ENCODE data around the gene RPL14.
"Not testable (repeated sequence)": the region's sequence is repeated elsewhere in the genome, so short reads cannot be mapped to it uniquely, and the experiment has no call there.

RPL14 gene

DNA sequence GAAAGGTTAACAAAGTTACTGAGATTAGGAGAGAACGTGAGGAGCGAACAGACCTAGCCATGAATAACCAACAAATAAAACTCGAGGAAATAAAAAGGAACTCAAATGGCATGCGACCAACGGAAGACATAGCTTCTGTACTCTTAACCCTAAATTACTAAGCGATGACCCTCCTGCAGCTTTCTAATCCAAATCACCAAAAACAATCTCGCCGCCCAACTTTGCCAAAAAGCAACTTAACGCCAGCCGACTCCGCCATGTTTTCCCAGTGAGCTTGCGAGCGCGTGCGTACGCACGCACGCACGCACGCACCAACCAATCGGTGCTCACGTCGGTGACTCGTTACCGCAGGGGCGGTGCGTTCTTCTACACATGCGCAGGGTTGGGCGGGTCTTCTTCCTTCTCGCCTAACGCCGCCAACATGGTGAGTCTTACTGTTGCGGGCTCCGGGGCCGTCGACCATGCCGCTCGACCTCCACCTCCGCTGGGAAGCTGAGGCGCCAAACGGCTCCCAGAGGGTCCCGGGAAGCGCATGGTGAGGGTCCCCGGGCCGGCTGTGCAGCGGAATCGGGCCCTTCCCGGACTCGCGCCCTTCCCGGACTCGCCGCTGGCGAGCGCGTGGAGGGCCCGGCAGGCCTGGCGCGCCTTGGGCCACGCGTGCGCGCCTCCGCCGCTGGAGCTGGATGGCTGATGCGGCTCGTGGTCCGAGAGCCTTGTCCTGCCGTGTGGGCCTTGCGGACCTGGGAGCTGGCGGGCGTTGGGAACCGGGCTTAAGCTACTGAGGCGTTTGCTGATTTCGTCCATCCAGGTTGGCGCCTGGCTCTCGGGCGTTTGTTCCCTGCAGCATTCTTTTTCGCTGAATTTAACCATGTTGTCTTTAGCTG lies at the start of gene RPL14:
RPL14 (plus strand) TSS at position 400 of the 884 bp plus-strand sequence; CDS start at position 533, 133 bp downstream.
- DNase-seq (ENCODE audit: low read depth) = peak; percentile 92

DNA sequence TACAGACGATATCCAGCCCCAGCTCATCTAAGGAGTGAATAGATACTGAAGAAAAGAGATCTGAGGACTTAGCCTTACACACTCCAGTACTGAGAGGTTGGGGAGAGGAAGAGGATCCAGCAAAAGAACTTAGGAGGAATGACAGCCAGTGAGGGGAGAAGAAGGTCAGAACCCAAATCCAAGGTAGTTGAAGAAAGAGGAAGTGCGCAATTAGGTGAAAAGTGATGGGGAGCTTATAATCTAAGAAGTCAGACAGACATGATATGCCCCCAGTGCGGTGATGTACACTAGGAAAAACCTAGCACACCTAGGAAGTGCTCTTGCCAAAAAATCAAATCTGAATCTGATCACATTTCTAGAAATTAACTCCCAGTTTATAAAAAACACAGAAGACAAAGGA lies 49.5 kb upstream of the RPL14 start:
- no peak for DNase-seq (ENCODE audit: low read depth)

DNA sequence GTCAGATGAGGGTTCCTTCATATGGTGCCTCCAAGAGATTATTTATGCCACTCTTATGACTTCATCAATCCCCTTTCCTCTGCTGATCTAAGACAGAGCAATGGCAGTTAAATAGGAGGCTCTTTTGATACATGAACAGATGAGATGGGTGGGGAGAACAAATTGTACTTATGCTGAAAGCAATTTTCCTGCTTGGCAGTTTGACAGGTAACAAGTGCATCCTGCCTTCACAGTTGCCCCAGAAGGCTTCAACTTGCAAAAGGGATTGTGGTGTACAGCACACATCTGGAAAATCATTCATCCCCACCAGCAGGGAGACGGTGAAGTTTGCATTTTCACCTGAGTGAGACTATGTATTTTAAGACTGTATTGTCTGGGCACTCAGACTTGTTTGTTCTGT lies 42.9 kb upstream of the RPL14 start:
- no peak for DNase-seq (ENCODE audit: low read depth)

DNA sequence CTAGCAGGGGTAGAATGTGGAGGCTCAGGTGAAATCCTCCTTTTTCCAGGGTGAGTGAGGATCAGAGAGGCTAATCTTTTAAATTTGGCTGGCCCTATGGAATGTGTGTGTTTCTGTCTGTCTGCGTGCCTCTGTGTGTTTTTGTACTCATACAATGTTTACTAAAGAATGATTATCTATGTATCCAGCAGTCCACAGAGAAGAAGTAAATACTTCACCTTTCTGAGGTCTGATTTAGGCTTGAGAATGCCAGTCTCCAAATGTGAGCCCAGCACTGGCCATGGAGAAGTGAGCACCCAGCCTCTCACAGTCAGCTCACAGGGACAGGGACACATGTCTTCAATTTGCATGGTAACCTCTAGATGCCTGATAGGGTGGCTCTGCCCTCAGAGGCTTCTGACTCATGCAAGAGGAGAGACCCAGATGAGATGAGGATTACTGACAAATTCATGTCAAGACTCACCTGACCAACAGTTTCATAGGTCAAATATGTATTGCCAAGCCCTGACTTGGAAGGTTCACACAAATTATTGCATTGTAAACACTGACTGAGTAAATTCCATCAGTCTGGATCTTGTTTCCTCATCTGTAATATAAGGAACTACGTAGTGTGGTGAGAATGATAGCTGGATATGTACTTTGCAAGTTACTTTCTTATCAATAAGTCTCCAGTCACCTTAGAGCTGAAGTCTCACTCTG lies 39.1 kb upstream of the RPL14 start:
- no peak for DNase-seq (ENCODE audit: low read depth)

DNA sequence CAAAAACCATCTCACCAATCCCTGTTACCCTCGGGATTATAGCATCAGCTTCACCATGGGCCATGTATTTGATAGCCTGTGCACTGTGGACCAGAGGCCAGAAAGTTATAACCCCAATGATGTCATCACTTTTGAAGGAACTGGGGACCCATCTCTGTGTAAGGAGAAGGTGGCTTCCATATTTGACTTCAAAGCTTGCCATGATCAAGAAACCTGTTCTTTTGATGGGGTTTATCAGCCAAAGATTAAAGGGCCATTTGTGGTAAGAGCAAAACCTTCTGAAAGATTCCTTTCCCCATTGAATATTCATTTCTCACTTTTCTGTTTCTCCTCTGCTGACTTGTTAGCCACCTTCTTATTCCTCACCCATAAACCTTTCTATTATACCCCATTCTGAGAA lies 34.3 kb upstream of the RPL14 start:
- DNase-seq (ENCODE audit: low read depth) = no peak

DNA sequence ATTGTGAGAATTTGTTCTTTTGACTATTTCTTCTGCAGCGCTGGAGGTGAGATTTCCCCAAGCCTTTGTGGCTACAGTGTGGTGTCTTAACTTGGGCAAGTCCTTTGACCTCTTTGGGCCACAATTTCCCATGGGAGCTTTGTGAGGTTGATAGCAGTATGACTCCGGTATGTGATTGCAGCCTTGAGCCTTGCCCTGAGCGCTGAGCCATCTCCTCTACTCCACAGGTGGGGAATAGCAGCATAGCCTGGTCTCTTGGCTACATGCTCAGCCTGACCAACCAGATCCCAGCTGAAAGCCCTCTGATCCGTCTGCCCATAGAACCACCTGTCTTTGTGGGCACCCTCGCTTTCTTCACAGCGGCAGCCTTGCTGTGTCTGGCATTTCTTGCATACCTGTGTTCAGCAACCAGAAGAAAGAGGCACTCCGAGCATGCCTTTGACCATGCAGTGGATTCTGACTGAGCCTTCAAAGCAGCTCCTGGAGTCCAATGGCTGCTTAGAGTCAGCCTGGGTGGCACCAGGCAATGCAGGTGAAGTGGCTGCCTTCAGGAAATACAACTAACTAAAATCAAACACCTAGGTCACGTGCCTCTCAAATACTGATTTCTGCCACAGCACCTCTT lies 30.0 kb upstream of the RPL14 start:
- no peak for DNase-seq (ENCODE audit: low read depth)

DNA sequence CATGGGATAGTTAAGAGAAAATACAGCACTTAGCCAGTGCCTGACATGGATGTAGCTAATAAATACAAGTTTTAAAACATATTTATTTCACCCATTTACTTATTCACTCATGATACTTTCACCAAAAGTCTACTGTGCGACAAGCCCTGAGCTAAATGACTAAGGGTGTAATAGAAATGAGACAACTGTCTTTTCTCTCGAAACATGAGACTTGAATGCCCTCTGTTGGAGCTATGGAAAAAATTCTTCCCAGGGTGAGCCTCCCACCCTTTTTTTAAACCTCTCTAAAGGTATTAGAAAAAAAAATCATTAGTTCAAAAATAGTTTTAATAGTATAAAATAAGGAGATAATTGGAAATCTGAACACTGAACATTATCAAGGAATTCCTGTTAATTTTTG lies 24.3 kb upstream of the RPL14 start:
- DNase-seq (ENCODE audit: low read depth) = no peak

DNA sequence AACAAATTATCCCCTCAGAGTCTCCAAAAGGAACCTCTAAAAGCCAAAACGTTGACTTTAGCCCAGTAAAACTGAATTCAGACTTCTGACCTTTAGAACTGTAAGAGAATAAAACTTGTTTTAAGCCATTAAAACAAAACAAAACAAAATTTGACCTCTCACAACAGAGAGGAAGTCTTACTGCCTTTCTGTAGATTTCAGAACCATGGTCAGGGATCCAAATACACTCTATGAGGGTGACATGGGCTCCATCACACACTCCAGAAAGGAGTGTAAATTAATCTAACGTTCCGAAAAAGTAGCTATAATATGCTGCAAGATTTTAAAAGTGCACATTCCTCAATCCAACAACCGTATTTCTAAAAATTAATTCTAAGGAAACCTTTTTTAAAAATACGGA lies 19.2 kb upstream of the RPL14 start:
- no peak for DNase-seq (ENCODE audit: low read depth)

DNA sequence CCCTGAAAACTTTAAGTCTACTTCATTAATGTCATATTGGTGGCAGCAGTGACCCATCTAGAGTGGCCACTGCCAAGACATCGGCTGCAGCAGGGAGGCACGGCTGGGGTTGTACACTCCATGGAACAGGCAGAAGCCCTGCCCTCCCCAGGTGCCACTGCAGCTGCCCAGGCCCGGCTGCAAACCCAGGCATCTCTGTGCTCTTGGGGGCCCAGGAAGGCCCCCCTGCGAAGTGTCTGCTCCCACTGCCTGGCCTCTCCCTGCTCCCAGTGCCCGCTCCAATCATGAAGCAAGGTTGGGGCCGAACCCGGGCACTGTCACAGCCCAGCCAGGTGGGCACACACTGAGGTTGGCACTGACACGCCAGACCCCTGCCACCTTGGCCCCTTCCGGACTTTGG lies 12.1 kb upstream of the RPL14 start:
- DNase-seq (ENCODE audit: low read depth) = no peak

DNA sequence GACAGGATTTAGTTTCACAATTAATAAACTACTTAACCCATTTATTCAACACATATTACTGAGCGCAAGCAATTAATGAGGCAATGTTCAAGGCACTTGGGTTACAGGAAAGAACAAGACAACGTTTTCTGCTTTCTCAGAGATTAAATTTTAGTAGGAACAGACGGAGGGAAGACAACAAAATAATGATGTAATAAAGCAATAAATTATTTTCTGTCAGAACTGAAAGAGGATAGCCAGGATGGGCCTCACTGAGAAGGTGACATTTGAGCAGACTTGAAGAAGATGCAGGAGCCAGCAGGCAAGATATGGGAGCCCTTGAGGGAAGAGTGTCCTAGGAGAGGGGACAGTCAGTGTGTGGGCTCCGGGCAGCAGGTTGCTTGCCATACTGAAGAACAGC lies 11.3 kb upstream of the RPL14 start:
- DNase-seq (ENCODE audit: low read depth) = no peak

DNA sequence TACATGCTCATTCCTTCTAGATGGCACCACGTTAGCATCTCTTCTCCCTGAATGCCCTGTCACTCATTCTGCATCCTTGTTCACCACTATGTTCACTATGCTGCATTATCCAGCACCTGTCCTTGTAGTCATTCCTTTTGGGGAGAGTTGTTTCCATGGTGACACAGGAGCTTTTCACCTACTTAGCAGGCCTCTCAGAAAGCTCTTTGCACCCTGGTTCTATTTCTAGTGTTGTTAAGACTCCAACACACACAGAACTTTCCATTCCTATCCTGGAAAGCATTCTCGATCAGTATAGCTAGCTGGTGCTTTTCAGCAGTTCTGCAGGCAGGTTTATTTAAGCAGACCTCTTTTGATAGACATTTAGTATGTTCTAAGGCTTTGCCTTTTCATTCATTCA lies 6.7 kb upstream of the RPL14 start:
- no peak for DNase-seq (ENCODE audit: low read depth)

DNA sequence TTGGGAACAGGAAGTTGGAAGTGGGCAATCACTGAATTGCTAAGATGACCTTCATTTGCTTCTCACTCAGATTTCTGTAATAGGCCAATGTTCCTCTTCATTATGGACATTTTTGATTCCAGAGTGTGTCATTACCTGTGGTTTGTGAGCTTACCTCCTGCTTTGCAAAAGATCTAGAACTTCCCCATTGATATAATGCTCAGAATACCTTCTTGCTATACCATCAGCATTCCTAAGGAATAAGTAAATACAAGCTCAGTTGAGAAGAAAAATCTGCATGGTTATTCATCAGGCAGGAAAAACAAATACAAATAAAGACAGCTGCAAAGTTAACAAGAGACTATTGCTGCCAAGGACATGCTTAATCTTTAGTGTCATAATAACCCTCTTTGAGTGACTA lies 5.6 kb upstream of the RPL14 start:
- DNase-seq (ENCODE audit: low read depth) = no peak

DNA sequence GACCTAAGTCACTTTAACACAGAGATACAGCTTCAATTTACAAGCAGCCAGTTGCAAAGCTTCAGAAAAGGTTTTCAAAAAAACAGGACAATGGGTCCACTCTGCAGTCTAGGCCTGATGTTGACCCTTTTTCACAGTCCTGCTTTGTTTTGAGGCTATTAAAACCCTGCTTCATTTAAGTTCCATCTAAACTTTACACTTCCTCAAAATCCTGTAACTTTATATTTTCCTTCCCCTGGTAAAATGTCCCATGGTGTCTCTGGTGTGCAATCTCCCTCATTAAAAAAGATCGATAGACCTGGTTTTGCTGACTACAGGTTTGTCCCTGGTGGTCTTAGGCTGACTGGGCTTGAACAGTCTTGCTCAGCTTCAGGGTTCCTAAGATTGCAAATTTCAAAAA lies 5.1 kb upstream of the RPL14 start:
- DNase-seq (ENCODE audit: low read depth) = no peak

DNA sequence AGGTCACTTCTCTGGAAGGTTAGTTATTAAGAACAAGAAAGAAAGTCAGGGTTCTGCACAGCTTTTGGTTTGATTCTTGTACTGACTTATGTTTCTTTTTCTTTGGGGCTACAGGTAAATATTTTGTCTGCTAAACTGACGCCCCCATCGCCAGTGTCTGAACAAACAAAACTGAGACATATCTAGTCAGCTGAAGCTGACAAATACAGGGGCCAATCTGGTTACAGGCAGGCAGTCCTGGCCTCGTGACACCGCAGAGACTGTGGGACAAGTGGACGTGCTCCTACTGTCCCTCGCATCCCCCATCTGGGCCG lies 4.6 kb upstream of the RPL14 start:
- DNase-seq (ENCODE audit: low read depth) = no peak

DNA sequence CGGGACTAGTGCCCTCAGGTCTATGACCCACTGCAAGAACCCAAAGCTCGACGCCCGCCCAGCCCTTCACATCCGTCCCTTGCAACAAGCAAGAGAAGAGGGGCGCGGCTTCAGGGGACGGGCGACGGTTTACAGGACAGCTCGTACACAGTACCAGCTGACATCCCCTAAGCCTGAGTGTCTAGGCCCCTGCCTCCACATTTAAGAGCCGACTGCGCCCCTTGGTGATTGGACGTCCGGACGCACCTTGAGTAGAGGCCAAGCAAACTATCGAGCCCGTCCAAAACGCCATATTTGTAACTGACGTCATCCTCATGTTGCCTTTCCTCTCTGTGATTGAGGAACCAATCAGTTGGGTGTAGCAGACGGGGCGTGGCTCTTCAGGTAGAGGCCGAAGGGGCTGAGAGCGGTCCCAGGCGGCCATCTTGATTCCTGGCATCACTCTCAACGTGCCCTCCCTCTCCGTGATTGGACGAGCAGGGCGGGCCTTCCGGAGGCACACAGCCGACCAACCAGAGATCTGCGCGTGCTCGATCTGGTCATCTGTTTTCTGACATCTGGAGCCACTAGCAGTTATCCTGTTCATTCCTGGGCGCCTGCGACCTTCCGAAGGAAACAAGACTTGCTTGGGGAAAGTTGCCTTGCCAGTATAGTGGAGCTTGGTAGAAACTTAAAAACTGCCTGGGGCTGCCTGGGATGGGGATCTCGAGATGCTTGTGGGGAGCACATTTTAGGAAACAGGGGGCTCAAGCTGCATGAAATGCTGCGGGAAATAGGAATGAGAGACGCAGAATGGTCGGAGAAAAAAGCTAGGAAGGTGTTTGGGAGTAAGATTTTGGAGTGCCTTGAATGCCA lies 4.0 kb upstream of the RPL14 start:
- peak; percentile 90 for DNase-seq (ENCODE audit: low read depth)

DNA sequence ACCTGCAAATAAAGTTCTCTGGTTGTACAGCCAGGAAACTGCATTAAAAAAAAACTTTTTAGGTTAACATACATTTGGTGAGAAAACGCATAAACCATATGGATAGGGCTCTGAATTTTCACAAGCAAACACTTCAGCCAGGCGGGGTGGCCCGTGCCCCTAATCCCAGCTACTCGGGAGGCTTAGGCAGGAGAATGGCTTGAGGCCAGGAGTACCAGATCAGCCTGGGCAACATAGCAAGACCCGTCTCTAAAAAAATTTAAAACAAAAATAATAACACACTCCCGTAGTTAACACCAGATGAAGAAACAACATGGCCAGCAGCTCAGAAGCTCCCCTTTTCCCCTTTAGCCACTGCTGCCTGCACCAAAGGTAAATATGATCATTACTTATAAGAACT lies 3.2 kb upstream of the RPL14 start:
- DNase-seq (ENCODE audit: low read depth) = no peak

DNA sequence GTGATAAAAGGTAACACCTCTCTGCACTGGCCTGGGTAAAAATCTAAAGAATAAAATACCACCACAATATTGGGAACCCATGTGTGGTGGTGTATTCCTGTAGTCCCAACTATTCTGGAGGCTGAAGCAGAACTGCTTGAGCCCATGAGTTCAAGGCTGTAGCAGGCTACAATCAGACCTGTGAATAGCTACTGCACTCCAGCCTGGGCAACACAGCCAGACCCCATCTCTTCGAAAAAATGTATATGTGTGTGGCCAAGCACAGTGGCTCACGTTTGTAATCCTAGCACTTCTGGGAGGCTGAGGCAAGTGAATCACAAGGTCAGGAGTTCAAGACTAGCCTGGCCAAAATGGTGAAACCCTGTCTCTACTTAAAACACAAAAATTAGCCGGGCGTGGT lies 1.8 kb upstream of the RPL14 start:
- DNase-seq (ENCODE audit: low read depth) = no peak

DNA sequence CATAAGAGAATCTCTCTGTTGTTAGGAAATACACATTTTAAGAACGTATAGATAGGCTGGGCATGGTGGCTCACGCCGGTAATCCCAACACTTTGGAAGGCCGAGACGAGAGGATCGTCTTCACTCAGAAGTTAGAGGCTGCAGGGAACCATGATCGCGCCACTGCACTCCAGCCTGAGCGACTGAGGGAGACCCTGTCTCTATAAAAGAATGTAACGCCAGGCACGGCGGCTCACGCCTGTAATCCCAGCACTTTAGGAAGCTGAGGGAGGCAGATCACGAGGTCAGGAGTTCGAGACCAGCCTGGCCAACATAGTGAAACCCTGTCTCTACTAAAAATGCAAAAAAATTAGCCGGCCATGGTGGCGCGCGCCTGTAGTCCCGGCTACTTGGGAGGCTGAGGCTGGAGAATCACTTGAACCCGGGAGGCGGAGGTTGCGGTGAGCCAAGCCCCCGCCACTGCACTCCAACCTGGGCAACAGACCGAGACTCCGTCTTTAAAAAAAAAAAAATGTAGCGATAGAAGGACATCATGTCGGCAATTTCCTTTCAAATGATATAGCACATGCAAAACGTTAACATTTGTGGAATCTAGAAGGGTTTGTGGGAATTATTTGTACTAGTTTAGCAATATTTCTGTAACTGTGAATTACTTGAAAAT lies 730 bp upstream of the RPL14 start:
- no peak for DNase-seq (ENCODE audit: low read depth)

DNA sequence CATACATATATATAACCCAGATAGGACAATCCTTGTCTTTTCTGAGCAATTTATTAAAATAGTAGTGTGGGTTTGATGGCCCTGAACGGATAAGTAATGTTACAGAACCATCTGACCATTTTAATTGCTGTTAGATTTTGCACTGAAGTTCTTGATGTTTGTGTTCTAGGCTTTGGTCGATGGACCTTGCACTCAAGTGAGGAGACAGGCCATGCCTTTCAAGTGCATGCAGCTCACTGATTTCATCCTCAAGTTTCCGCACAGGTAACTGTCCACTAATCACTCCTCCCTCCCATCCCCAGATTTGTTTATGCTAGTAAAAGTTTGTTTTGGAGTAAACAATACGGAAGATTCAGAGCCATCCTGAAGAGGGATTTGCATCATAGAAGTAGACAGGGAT lies 1.3 kb downstream of the RPL14 start:
- no peak for DNase-seq (ENCODE audit: low read depth)

DNA sequence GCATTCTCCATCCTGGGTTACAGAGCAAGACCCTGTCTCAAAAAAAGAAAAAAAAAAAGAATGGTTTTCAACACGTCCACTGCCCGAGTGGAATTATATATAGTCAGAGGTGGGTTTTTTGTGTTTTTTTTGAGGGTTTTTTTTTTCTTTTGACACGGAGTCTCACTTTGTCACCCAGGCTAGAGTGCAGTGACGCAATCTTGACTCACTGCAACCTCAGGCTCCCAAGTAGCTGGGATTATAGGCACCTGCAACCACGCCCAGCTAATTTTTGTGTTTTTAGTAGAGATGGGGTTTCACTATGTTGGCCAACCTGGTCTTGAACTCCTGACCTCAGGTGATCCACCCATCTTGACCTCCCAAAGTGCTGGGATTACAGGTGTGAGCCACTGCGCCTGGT lies 3.3 kb downstream of the RPL14 start:
- DNase-seq (ENCODE audit: low read depth) = not testable (repeated sequence)

DNA sequence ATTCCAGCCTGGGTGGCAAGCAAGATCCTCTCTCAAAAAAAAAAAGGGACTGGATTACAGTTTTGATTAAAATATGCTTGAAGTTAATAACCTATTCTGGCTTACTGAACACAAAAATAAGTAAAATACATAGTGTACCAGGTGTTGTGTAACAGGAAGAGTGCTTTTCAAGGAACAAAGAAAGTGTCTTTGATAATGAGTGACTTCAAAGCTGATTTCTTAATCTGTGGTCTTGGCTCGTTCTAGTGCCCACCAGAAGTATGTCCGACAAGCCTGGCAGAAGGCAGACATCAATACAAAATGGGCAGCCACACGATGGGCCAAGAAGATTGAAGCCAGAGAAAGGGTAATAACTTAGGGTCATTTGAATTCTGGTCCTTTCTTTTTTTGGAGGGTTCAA lies 4.0 kb downstream of the RPL14 start:
- no peak for DNase-seq (ENCODE audit: low read depth)

DNA sequence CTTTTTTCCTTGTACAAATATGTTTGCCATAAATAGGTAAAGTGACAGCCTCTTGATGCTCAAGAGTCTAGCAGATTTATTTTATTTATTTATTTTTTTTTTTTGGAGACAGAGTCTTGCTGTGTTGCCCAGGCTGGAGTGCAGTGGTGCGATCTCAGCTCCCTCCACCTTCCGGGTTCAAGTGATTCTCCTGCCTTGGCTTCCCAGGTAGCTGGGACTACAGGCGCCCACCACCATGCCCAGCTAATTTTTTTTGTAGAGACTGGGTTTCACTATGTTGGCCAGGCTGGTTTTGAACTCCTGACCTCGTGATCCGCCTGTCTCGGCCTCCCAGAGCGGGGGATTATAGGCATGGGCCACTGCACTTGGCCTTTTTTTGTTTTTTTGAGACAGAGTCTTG lies 5.7 kb downstream of the RPL14 start:
- not testable (repeated sequence) for DNase-seq (ENCODE audit: low read depth)
